HEK293 (cell line): ENCODE results near the gene TLNRD1.

Experiments
- BCL11B ChIP-seq: fragments of 450-650 bp; formaldehyde crosslinking; IDR thresholded peaks from 2 replicates; pipeline ENCODE4 v1.5.1; 2016; ENCODE audit warnings: low read depth, missing biosample characterization, missing genetic modification characterization
- FEZF1 ChIP-seq: fragments of 450-650 bp; formaldehyde crosslinking; IDR thresholded peaks from 2 replicates; pipeline ENCODE4 v1.5.1; 2016; ENCODE audit warnings: missing biosample characterization, missing genetic modification characterization
- HOXC10 ChIP-seq: sonication (generic); formaldehyde crosslinking; IDR thresholded peaks from 2 replicates; pipeline ENCODE4 v1.8.1; 2023; ENCODE audit warnings: mild to moderate bottlenecking, missing genetic modification reagents
- PRDM2 ChIP-seq: fragments of 450-650 bp; formaldehyde crosslinking; IDR thresholded peaks from 2 replicates; pipeline ENCODE4 v1.5.1; 2016; ENCODE audit warnings: missing biosample characterization, missing genetic modification characterization, borderline replicate concordance
- YY1 ChIP-seq: fragments of 450-650 bp; formaldehyde crosslinking; IDR thresholded peaks from 2 replicates; pipeline ENCODE4 v1.5.1; 2018; ENCODE audit warnings: missing biosample characterization, missing genetic modification characterization
- ZBTB44 ChIP-seq: fragments of 450-650 bp; IDR thresholded peaks from 2 replicates; pipeline ENCODE4 v1.5.1; 2018; ENCODE audit warnings: missing biosample characterization, mild to moderate bottlenecking, missing genetic modification characterization
- ZBTB48 ChIP-seq: fragments of 450-650 bp; formaldehyde crosslinking; IDR thresholded peaks from 2 replicates; pipeline ENCODE4 v1.5.1; 2016; ENCODE audit warnings: missing biosample characterization, missing genetic modification characterization
- ZFP69B ChIP-seq: fragments of 450-650 bp; formaldehyde crosslinking; IDR thresholded peaks from 2 replicates; pipeline ENCODE4 v1.5.1; 2016; ENCODE audit warnings: missing biosample characterization, missing genetic modification characterization
- ZIC2 ChIP-seq: fragments of 450-650 bp; formaldehyde crosslinking; IDR thresholded peaks from 2 replicates; pipeline ENCODE4 v1.5.1; 2016; ENCODE audit warnings: missing biosample characterization, missing genetic modification characterization
- ZNF121 ChIP-seq: fragments of 450-650 bp; formaldehyde crosslinking; IDR thresholded peaks from 2 replicates; pipeline ENCODE4 v1.5.1; 2016; ENCODE audit warnings: missing biosample characterization, missing genetic modification characterization
- ZNF184 ChIP-seq: fragments of 450-650 bp; IDR thresholded peaks from 2 replicates; pipeline ENCODE4 v1.5.1; 2018; ENCODE audit warnings: missing biosample characterization, mild to moderate bottlenecking, missing genetic modification characterization
- ZNF214 ChIP-seq: fragments of 450-650 bp; formaldehyde crosslinking; IDR thresholded peaks from 2 replicates; pipeline ENCODE4 v1.5.1; 2017; ENCODE audit warnings: missing biosample characterization, mild to moderate bottlenecking, missing genetic modification characterization, borderline replicate concordance
- ZNF23 ChIP-seq: fragments of 450-650 bp; formaldehyde crosslinking; IDR thresholded peaks from 2 replicates; pipeline ENCODE4 v1.5.1; 2016; ENCODE audit warnings: missing biosample characterization, missing genetic modification characterization, borderline replicate concordance
- ZNF354C ChIP-seq: fragments of 450-650 bp; formaldehyde crosslinking; IDR thresholded peaks from 2 replicates; pipeline ENCODE4 v1.5.1; 2016; ENCODE audit warnings: missing biosample characterization, missing genetic modification characterization, low read depth, borderline replicate concordance
- ZNF362 ChIP-seq: fragments of 450-650 bp; formaldehyde crosslinking; IDR thresholded peaks from 2 replicates; pipeline ENCODE4 v1.5.1; 2016; ENCODE audit warnings: missing biosample characterization, missing genetic modification characterization
- ZNF394 ChIP-seq: fragments of 450-650 bp; formaldehyde crosslinking; IDR thresholded peaks from 2 replicates; pipeline ENCODE4 v1.5.1; 2016; ENCODE audit warnings: missing biosample characterization, missing genetic modification characterization, mild to moderate bottlenecking, moderate library complexity, borderline replicate concordance
- ZNF473 ChIP-seq: fragments of 450-650 bp; formaldehyde crosslinking; IDR thresholded peaks from 2 replicates; pipeline ENCODE4 v1.5.1; 2017; ENCODE audit warnings: missing biosample characterization, missing genetic modification characterization
- ZNF558 ChIP-seq: fragments of 450-650 bp; formaldehyde crosslinking; IDR thresholded peaks from 2 replicates; pipeline ENCODE4 v1.5.1; 2016; ENCODE audit warnings: missing biosample characterization, missing genetic modification characterization
- ZNF624 ChIP-seq: fragments of 450-650 bp; formaldehyde crosslinking; IDR thresholded peaks from 2 replicates; pipeline ENCODE4 v1.5.1; 2017; ENCODE audit warnings: missing biosample characterization, missing genetic modification characterization
- ZNF654 ChIP-seq: fragments of 450-650 bp; formaldehyde crosslinking; IDR thresholded peaks from 2 replicates; pipeline ENCODE4 v1.5.1; 2016; ENCODE audit warnings: low read depth, missing biosample characterization, missing genetic modification characterization
- TF ChIP-seq, protein P1 (sequence below): fragments of 450-650 bp; formaldehyde crosslinking; IDR thresholded peaks from 2 replicates; pipeline ENCODE4 v1.5.1; 2016; ENCODE audit warnings: missing biosample characterization, missing genetic modification characterization, borderline replicate concordance

Gene TLNRD1

DNA sequence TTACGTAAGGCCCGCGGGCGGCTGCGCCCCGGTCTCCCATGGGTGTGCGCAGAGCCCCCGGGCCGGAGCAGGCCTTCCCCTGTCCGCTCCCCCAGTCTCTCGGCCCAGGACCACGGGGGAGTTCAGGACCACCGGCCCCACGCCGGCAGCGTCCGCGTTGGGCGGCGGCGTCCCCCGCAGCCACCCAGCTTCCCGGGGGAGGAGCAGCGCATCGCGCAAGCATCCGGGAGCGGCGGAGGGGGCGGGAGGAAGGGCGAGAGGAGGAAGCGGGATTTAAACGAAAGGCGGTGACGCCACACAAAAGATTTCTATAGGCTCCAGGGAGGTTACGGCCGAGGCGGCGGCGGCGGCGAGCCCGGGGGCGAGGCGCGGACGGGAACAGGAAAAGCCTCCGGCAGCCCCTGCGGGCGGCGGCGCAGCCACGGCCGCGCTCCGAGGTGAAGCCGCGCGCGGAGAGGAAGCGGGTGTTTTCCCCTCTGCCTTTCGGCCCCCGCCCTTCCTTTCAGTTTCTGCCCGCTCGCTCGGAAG lies at the start of gene TLNRD1 (continued):
- no peak for TF ChIP-seq ZNF654 (tag by site-specific recombination)
- TF ChIP-seq FEZF1 (tag by site-specific recombination), result no peak
- TF ChIP-seq ZNF121, result no peak
- TF ChIP-seq HOXC10 (CRISPR knock-in tag), result 0 out of 2 replicates have a peak, but pooled peaks have one; percentile 47
- no peak for TF ChIP-seq ZBTB48
- TF ChIP-seq ZNF473 (tag by site-specific recombination), result no peak
- no peak for TF ChIP-seq ZNF558 (tag by site-specific recombination)
- no peak for TF ChIP-seq ZNF23
- no peak for TF ChIP-seq ZNF362 (tag by site-specific recombination)
- no peak for TF ChIP-seq YY1
- TF ChIP-seq ZFP69B, result no peak
- TF ChIP-seq, protein P1, sequence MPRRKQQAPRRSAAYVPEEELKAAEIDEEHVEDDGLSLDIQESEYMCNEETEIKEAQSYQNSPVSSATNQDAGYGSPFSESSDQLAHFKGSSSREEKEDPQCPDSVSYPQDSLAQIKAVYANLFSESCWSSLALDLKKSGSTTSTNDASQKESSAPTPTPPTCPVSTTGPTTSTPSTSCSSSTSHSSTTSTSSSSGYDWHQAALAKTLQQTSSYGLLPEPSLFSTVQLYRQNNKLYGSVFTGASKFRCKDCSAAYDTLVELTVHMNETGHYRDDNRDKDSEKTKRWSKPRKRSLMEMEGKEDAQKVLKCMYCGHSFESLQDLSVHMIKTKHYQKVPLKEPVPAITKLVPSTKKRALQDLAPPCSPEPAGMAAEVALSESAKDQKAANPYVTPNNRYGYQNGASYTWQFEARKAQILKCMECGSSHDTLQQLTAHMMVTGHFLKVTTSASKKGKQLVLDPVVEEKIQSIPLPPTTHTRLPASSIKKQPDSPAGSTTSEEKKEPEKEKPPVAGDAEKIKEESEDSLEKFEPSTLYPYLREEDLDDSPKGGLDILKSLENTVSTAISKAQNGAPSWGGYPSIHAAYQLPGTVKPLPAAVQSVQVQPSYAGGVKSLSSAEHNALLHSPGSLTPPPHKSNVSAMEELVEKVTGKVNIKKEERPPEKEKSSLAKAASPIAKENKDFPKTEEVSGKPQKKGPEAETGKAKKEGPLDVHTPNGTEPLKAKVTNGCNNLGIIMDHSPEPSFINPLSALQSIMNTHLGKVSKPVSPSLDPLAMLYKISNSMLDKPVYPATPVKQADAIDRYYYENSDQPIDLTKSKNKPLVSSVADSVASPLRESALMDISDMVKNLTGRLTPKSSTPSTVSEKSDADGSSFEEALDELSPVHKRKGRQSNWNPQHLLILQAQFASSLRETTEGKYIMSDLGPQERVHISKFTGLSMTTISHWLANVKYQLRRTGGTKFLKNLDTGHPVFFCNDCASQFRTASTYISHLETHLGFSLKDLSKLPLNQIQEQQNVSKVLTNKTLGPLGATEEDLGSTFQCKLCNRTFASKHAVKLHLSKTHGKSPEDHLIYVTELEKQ (tag by site-specific recombination), result no peak
- TF ChIP-seq ZIC2 (tag by site-specific recombination), result peak; percentile 48; the same call in 1 of the 2 replicates
- no peak for TF ChIP-seq ZNF214 (tag by site-specific recombination)
- TF ChIP-seq ZNF394 (tag by site-specific recombination), result peak; percentile 67
- TF ChIP-seq ZNF624 (tag by site-specific recombination), result no peak
- TF ChIP-seq ZNF184, result no peak
- TF ChIP-seq ZNF354C (tag by site-specific recombination), result no peak
- no peak for TF ChIP-seq BCL11B (tag by site-specific recombination)
- no peak for TF ChIP-seq PRDM2 (tag by site-specific recombination)
- no peak for TF ChIP-seq ZBTB44 (tag by site-specific recombination)
